ENCODE measurements around the gene KLHL17.
A peak's percentile ranks its signal among the peaks of the same experiment; 100 is the strongest.
"Not testable (repeated sequence)": the region's sequence is repeated elsewhere in the genome, so short reads cannot be mapped to it uniquely, and the experiment has no call there.

The KLHL17 gene

DNA sequence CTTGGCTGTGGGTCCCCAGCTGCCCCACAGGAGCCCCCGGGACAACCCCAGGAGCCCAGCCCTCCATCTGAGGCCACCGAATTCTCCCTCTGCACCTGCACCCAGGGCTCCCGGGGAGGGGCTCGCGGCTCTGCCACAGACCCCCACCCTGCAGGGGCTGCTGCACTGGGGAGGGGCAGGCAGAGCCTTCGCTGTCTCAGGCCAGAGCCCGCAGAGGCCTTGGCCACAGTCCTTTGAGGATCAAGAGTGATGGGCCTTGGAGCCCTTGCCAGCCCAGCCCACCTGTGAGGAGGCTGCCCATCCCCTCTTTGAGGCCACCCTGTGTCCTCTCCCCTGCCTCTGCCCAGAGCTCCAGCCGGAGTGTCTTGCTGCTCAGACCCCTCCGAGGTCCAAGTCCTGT lies 15.0 kb downstream of the KLHL17 start:
- WGBS (ENCODE audit: extremely low coverage, insufficient coverage, insufficient read length), result no CpG with 5 or more reads among the region's 9 CpGs
- peaks cover 2% of the 10 kb centered on the region for H3K27me3 ChIP-seq (ENCODE audit: insufficient read depth, low read length)
- H2AFZ ChIP-seq (ENCODE audit: insufficient read depth, low read length, poor library complexity), result no peak overlapping the region

GRCh38 chr1:975896-976683 lies 15.7 kb downstream of the KLHL17 start:
- peak overlapping the region; percentile 65 for H4K91ac ChIP-seq (ENCODE audit: low read depth, low read length)
- no peak overlapping the region for H2BK120ac ChIP-seq (ENCODE audit: insufficient read depth, low read length, poor library complexity)
- H2BK12ac ChIP-seq (ENCODE audit: low read length), result no peak overlapping the region
- H3K79me2 ChIP-seq (ENCODE audit: control insufficient read depth, insufficient read depth, low read length, poor library complexity), result no peaks in the 10 kb centered on the region
- H3K4ac ChIP-seq (ENCODE audit: low read depth, low read length), result no peak overlapping the region
- no peak overlapping the region for H3K14ac ChIP-seq (ENCODE audit: low read length)
- H3K27ac ChIP-seq (ENCODE audit: low read depth, low read length), result peak overlapping the region; percentile 68
- no peaks in the 10 kb centered on the region for H3K9me3 ChIP-seq (ENCODE audit: insufficient read depth, low read depth, low read length)
- no peak overlapping the region for H3K4me3 ChIP-seq (ENCODE audit: low read depth, low read length)
- H3K4me1 ChIP-seq (ENCODE audit: control insufficient read depth in 1 of 2, insufficient read depth in 2 of 2, low read length in 2 of 2), result peaks cover 0 to 14% of the 10 kb centered on the region in 2 experiments
- no peak overlapping the region for H3K23ac ChIP-seq (ENCODE audit: low read length)
- H4K12ac ChIP-seq (ENCODE audit: low read depth, low read length), result no peak overlapping the region
- no peak overlapping the region for H2AFZ ChIP-seq (ENCODE audit: insufficient read depth, low read length, poor library complexity)
- H3K9ac ChIP-seq (ENCODE audit: low read length), result no peak overlapping the region
- H3K18ac ChIP-seq (ENCODE audit: low read length), result no peak overlapping the region
- WGBS (ENCODE audit: extremely low coverage, insufficient coverage, insufficient read length), result no CpG with 5 or more reads among the region's 40 CpGs
- no peak overlapping the region for H2BK5ac ChIP-seq (ENCODE audit: low read depth, low read length, poor library complexity)
- no peak overlapping the region for H2AK5ac ChIP-seq (ENCODE audit: low read length)
- H4K8ac ChIP-seq (ENCODE audit: low read depth, low read length), result peak overlapping the region; percentile 43
- no peaks in the 10 kb centered on the region for H3K79me1 ChIP-seq (ENCODE audit: low read length)
- peak overlapping the region; percentile 73 for H3K4me2 ChIP-seq (ENCODE audit: low read length)
- no peaks in the 10 kb centered on the region for H3K27me3 ChIP-seq (ENCODE audit: insufficient read depth, low read length)
- H3K36me3 ChIP-seq (ENCODE audit: control insufficient read depth in 1 of 2, insufficient read depth in 2 of 2, low read length in 2 of 2), result no peaks in the 10 kb centered on the region
- DNase-seq, result peak; percentile 77 to 81

More for the DNA sequence above, 15.0 kb downstream of the KLHL17 start:
- no peaks in the 10 kb centered on the region for H3K9me3 ChIP-seq (ENCODE audit: insufficient read depth, low read depth, low read length)
- no peak overlapping the region for H2BK5ac ChIP-seq (ENCODE audit: low read depth, low read length, poor library complexity)
- no peak overlapping the region for H2AK5ac ChIP-seq (ENCODE audit: low read length)
- H3K14ac ChIP-seq (ENCODE audit: low read length), result no peak overlapping the region
- H3K27ac ChIP-seq (ENCODE audit: low read depth, low read length), result no peak overlapping the region
- H2BK120ac ChIP-seq (ENCODE audit: insufficient read depth, low read length, poor library complexity), result no peak overlapping the region
- peaks cover 7 to 15% of the 10 kb centered on the region in 2 experiments for H3K4me1 ChIP-seq (ENCODE audit: control insufficient read depth in 1 of 2, insufficient read depth in 2 of 2, low read length in 2 of 2)
- no peak overlapping the region for H3K23ac ChIP-seq (ENCODE audit: low read length)
- H4K12ac ChIP-seq (ENCODE audit: low read depth, low read length), result no peak overlapping the region
- no peaks in the 10 kb centered on the region for H3K79me1 ChIP-seq (ENCODE audit: low read length)
- H3K18ac ChIP-seq (ENCODE audit: low read length), result no peak overlapping the region
- no peak overlapping the region for H3K4me3 ChIP-seq (ENCODE audit: low read depth, low read length)
- no peaks in the 10 kb centered on the region for H3K36me3 ChIP-seq (ENCODE audit: control insufficient read depth in 1 of 2, insufficient read depth in 2 of 2, low read length in 2 of 2)
- H3K4ac ChIP-seq (ENCODE audit: low read depth, low read length), result no peak overlapping the region
- no peak overlapping the region for H3K4me2 ChIP-seq (ENCODE audit: low read length)
- peak overlapping the region; percentile 40 for H4K91ac ChIP-seq (ENCODE audit: low read depth, low read length)
- no peak overlapping the region for H4K8ac ChIP-seq (ENCODE audit: low read depth, low read length)
- H3K9ac ChIP-seq (ENCODE audit: low read length), result no peak overlapping the region
- H2BK12ac ChIP-seq (ENCODE audit: low read length), result no peak overlapping the region
- no peak for DNase-seq
- H3K79me2 ChIP-seq (ENCODE audit: control insufficient read depth, insufficient read depth, low read length, poor library complexity), result no peaks in the 10 kb centered on the region

GRCh38 chr1:976791-977190 lies 16.4 kb downstream of the KLHL17 start:
- WGBS (ENCODE audit: extremely low coverage, insufficient coverage, insufficient read length), result no CpG with 5 or more reads among the region's 39 CpGs
- H3K27ac ChIP-seq (ENCODE audit: low read depth, low read length); H3K36me3 ChIP-seq (ENCODE audit: control insufficient read depth in 1 of 2, insufficient read depth in 2 of 2, low read length in 2 of 2); H3K4ac ChIP-seq (ENCODE audit: low read depth, low read length); H2BK5ac ChIP-seq (ENCODE audit: low read depth, low read length, poor library complexity); H3K27me3 ChIP-seq (ENCODE audit: insufficient read depth, low read length); H3K4me2 ChIP-seq (ENCODE audit: low read length); H4K8ac ChIP-seq (ENCODE audit: low read depth, low read length); H2BK120ac ChIP-seq (ENCODE audit: insufficient read depth, low read length, poor library complexity); H3K18ac ChIP-seq (ENCODE audit: low read length); H3K4me3 ChIP-seq (ENCODE audit: low read depth, low read length); H2AFZ ChIP-seq (ENCODE audit: insufficient read depth, low read length, poor library complexity); H3K9ac ChIP-seq (ENCODE audit: low read length); H2BK12ac ChIP-seq (ENCODE audit: low read length); H4K12ac ChIP-seq (ENCODE audit: low read depth, low read length); H3K23ac ChIP-seq (ENCODE audit: low read length); H3K14ac ChIP-seq (ENCODE audit: low read length); H3K9me3 ChIP-seq (ENCODE audit: insufficient read depth, low read depth, low read length); H3K79me2 ChIP-seq (ENCODE audit: control insufficient read depth, insufficient read depth, low read length, poor library complexity); H3K79me1 ChIP-seq (ENCODE audit: low read length); H4K91ac ChIP-seq (ENCODE audit: low read depth, low read length); DNase-seq; H2AK5ac ChIP-seq (ENCODE audit: low read length): not testable (repeated sequence)
- peaks cover 0 to 10% of the 10 kb centered on the region in 2 experiments for H3K4me1 ChIP-seq (ENCODE audit: control insufficient read depth in 1 of 2, insufficient read depth in 2 of 2, low read length in 2 of 2)

GRCh38 chr1:978069-978834 lies 17.9 kb downstream of the KLHL17 start:
- Histone ChIP-seq H3K79me1 (ENCODE audit: low read length) (no peaks in the 10 kb centered on the region), H3K9ac (ENCODE audit: low read length) (no peak overlapping the region), H3K4me3 (ENCODE audit: low read depth, low read length) (no peak overlapping the region), H2BK12ac (ENCODE audit: low read length) (no peak overlapping the region), H2AFZ (ENCODE audit: insufficient read depth, low read length, poor library complexity) (no peak overlapping the region), H3K18ac (ENCODE audit: low read length) (no peak overlapping the region), H3K79me2 (ENCODE audit: control insufficient read depth, insufficient read depth, low read length, poor library complexity) (no peaks in the 10 kb centered on the region), H3K36me3 (ENCODE audit: control insufficient read depth in 1 of 2, insufficient read depth in 2 of 2, low read length in 2 of 2) (no peaks in the 10 kb centered on the region), H3K27me3 (ENCODE audit: insufficient read depth, low read length) (no peaks in the 10 kb centered on the region), H3K9me3 (ENCODE audit: insufficient read depth, low read depth, low read length) (no peaks in the 10 kb centered on the region), H4K12ac (ENCODE audit: low read depth, low read length) (no peak overlapping the region), H4K91ac (ENCODE audit: low read depth, low read length) (no peak overlapping the region), H3K14ac (ENCODE audit: low read length) (no peak overlapping the region), H3K23ac (ENCODE audit: low read length) (no peak overlapping the region), H3K4me1 (ENCODE audit: control insufficient read depth in 1 of 2, insufficient read depth in 2 of 2, low read length in 2 of 2) (peaks cover 0 to 10% of the 10 kb centered on the region in 2 experiments), H2AK5ac (ENCODE audit: low read length) (no peak overlapping the region), H3K27ac (ENCODE audit: low read depth, low read length) (no peak overlapping the region), H3K4me2 (ENCODE audit: low read length) (no peak overlapping the region), H2BK5ac (ENCODE audit: low read depth, low read length, poor library complexity) (no peak overlapping the region), H4K8ac (ENCODE audit: low read depth, low read length) (no peak overlapping the region), H3K4ac (ENCODE audit: low read depth, low read length) (no peak overlapping the region), H2BK120ac (ENCODE audit: insufficient read depth, low read length, poor library complexity) (no peak overlapping the region)
- no peak for DNase-seq
- no CpG with 5 or more reads among the region's 44 CpGs for WGBS (ENCODE audit: extremely low coverage, insufficient coverage, insufficient read length)

All from trophoblast cell (in vitro differentiated cells and primary cell).